Ecto neural progenitor cell (in vitro differentiated cells): ENCODE results near the gene LRRC8C.

Experiments used
- DNase-seq: peaks from one replicate; pipeline ENCODE4 v3.0.0-alpha.2; 2018; ENCODE audit warnings: low spot score

LRRC8C gene

DNA sequence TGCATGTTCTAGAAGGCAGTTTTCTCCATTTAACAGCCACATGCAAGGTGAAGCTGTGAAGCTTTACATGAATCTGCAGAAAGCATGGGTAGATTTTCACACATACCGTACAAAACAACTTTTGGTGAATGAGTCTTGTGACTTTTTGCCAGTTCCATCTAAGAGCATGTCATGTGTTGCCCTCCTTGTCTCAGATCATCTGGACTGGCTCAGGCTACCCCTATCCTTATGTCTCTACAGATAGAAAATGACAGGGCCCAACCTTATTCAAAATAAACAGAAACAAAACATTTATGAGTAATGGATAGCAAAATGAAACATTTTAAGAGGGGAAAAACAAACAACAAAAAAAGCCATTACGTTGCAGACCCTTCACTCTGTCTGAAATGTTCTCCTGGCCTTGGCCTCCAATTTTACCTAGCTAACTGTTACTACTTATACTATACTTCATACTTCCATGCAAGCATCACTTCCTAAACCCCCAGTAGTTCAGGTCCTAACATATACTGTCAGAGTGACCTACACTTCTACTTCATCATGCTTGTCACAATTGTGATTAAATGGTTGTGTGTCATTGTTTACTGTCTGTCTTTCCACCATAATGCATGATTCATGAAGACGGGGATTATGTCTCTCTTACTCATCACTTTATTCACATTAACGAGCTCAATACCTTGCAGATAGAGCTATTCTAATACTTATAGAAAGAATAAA is 39.0 kb downstream of the LRRC8C start:
- no peak for DNase-seq

DNA sequence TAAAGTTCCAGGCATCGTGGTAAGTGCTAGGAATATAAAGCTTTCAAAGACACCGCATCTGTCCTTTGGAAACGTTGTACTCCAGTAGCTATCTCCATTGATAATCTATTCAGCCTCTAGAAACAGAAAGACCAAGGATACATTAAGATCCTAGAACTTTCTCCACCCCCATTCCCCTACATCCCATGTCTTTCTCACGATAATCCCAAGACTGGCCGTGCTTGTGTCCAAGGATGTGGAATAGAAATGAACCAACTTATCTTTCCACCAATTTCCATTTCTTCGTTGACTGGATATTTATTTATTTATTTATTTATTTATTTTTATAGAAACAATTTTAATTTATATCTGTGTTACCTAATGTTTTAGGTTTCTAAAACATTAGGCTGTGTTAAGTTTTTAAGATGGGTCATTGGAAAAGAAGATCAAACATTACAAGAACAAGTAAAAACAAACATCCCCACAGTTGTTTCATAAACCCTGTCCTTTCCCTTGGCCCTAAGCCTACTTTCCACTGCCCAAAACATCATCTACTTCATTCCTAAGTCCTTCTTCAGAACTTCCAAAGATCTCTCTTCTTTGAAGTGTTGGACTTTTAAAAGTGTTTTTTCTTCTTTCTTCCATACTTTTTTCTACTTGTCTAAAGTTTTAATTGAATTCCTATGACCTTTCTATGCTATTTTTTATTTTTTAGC is 39.7 kb downstream of the LRRC8C start:
- DNase-seq: no peak

DNA sequence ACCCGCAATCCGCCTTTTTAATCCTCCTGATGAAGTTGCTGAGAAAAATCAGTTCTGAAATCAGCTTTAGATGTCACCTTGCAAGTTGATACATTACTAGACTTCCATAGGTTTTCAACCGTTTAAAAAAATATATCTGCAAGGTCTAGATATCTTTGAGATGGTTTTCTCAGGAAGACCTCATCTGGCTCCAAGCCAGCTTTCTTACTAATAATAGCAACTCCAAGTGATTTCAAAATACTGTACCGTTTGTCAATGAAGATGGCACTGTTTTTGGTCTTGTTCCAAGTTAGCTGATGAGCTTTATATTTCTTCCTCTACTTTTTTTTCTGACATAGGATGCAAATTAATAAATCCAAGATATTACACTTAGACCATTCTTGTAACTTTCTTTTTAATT is 40.3 kb downstream of the LRRC8C start:
- no peak for DNase-seq

DNA sequence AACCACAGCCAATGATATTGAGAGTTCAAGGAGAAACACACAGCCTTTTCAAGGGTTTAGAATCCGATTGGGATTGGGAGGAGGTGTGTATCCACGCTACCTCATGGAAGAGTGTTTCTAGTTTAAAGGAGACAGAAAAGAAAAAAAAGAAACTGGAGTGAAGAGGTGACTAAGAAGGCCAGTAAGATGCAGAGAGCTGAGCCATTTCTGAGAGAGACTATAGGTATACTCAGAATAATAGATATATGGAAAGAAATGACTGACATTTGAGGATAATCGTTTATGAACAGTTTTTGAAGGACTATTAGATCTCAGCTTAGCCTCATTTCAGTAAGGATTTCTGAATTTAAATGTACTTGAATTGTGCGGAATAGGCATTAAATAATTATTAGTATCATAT is 42.8 kb downstream of the LRRC8C start:
- no peak for DNase-seq

DNA sequence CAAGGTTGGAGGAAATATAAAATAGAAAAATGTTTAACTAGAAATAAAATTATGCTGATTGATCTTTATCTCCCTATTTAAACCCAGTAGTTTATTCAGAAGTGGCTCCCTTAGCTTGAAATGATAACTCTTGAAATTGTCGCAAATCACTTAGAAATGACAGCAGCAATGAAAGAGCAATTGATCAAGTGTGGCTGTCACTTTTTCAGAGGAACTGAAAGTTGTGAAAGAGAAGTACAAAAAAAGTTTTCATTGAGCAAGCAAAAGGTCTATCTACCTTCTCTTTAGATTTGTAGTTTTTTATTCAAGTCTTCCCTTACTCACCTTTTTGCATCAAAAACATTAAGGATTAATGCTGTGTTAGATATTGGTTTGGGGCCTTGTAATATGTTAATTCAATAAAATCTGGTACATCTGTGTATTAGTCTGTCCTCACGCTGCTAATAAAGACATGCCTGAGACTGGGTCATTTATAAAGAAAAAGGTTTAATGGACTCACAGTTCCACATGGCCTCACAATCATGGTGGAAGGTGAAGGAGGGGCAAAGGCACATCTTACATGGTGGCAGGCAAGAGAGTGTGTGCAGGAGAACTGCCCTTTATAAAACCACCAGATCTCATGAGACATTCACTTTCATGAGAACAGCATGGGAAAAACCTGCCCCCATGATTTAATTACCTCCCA is 48.3 kb downstream of the LRRC8C start:
- no peak for DNase-seq

DNA sequence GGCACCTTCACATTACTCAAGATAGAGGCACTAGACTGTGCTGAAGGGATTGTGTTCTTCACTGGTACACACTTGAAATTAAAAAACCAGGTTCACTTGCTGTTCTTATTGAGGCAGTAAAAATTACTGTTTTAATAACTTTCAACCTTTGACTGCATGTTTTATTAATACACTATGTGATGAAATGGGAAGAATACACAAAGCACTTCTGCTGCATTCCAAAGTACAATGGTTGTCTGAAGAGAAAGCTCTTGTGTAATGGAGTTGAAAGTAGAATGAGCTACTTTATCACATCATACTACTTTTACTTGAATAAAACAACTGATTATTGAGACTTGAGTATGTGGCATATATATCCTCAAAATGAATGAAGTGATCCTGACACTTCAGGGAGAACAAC is 49.7 kb downstream of the LRRC8C start:
- DNase-seq: no peak

DNA sequence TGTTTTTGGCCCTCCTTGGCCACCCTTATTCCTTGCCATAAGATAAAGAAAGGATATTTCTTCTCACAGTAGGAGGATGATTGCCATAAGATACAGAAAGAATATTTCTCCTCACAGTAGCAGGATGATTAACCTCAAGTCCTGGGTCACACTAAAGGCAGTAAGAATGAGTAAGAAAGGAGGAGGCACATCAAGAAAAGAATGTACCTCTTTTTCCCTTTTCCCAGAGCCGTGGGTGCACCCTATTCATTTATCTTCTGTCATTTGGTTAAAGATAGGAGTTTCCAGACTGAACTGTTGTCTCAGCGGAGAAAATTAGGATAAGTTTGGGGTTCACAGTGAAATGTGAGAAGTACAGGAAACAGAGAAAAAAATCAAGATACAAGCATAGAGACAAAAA is 52.5 kb downstream of the LRRC8C start:
- DNase-seq: no peak

DNA sequence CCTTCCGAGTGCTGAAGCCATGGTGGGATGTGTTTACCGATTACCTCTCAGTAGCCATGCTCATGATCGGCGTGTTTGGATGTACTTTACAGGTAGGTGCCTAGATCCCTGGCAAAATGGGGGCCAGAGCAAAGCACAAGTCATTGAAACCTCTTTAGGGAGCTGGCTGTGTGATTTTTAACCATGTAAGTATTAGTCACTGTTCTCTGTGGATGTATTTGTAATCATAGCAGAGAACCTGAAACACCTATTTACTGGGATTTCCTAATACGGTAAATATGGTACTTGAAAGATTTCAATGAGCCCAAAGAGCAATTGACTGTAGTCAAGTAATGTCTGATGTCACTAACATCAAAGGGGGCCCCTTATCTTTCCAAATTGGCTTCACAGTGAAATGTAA is 53.6 kb downstream of the LRRC8C start:
- no peak for DNase-seq

DNA sequence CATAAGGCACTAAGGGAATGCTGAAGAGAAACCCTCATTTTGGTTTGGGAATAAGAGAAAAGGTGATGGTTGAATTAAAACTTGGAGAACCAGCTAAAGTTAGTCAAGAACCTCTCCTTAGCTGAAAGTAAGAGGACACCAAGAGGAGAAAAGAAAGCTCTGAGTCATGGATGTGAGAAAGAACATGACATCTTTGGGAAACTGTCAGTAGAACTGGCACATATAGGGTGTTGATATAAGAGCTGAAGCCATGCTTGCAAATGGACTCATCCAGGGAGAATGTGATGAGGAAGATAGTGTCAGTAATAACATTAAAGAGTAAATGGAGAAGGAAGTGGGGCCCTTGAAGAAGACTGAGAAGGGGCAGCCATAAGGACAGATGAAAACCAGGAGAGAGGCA is 54.3 kb downstream of the LRRC8C start:
- DNase-seq: no peak

DNA sequence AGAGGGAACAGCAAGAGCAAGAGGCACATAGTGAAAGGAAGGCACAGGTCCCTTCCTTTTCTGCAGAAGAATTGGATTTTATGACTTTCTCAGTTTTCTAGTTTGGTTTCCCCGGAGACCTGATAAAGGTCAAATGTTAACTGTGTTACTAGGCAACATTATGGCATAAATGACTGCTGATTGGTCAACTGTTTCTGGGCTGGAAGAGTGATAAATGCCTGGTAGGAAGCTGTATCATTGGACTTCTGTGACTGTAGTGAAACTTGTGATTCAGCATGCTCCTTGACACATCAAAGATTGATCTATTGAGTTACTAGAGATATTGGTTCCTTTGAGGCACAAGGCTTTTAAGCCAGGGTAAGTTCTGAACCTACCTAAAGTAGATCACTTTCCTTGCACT is 55.7 kb downstream of the LRRC8C start:
- DNase-seq: no peak

DNA sequence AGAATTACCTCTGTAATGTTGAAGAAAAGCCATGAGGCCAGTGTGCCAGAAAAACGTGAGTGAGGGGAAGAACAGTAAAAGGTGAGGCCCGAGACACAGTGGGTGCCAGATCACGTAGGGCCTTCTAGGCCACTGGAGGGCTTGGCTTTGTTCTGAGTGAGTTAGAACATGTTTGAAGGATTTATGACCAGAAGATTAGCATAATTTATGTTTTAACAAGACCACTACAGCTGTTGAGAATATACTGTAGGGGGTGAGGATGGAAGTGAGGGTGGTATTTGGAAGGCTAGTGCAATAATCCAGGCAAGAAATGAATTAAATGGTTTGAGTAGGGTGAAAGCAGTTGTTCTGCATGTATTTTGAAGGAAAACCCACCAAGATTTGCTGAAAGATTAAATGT is 56.3 kb downstream of the LRRC8C start:
- DNase-seq: no peak

DNA sequence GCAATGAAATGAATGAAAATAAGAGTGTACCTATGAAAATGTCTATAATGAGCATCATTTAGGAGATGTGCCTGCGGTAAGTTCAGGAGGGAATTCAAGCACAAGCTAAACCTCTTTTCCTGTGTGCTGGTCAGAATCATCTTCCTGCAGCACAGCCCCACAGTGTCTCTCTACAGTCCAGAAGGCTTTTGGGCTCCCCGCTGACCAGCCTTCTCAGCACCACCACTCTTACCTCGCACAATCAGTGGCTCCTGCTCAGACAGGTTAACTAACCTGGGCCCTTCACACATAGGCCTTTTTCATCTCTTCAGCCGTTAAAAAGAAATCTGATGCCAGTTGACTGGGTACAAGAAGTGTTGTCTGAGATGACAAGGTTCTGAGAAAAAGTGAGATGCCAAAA is 57.7 kb downstream of the LRRC8C start:
- no peak for DNase-seq

DNA sequence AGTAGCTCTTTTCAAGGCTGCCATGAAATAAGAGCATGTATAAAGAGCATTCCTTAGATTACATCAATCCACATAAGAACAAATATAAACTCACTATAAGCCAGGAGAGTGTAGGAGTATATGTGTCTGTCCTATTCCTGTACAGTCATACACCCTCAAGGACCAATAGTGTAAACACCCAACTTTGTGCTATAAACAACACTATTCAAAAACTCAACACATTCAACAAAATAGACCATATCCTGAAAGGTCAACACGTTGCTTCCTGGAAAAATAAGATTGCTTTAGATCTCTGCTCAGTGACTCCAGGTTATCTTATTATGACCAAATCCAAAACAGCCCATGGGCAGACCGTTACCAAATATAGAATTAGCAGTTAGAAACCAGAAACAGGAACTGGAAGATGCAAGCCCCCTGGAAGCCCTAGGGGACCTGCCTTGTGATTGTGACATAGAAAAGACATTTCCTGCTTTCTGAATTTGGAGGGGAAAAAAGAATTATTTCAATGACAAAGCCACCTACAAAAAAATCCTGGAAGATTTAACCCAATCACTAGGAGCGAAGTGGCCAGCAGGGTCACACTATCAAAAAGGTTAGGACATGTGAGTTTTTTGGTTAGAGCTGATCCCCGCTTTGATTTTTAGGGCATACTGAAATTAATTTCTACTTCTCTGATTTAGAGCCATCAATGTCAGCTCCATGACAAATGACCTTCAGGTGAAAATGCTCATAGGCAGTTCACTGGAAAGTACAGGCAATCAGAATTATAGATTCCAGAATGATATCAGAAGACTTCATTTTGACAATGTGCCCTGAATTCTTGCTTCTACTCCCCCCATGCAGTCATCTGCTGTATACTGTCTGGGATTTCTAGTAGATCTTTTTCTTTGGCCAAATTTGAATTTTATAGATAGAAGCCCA is 59.9 kb downstream of the LRRC8C start:
- no peak for DNase-seq

DNA sequence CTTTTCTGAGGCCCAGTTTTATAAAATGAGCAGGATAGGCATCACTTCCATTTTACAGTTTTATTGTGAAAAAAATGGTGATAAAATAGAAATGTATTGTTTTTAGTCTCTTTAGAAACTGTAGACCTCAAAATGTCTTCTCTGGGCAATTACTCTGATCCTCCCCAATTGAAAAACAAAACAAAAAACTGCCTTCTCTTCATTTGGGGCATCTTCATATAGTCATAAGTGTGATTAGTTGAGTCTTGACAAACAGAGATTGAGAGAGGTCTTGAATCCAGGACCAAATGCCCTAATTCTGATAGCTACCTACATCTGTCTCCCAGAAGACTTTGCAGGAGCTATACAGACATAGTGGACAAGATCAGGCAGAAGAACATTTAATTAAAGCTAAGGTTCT is 62.9 kb downstream of the LRRC8C start:
- no peak for DNase-seq

DNA sequence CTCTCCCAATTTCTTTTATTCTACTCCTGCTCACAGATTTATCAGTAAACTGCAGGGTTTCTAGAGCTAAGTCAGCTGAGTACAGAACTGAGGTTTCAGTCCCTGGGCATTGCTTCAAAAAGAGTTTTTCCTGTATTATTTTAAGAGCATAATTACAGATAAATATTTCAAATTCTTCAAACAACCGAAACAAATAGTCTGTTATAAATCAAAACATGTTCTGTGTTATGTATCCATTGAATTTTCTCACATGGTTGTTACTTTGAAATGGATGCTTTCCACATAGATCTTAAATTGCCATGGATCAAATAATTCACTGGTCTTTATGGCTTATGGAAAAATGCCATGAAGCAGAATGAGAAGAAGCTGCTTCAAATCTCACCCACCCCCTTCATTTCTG is 64.5 kb downstream of the LRRC8C start:
- DNase-seq: no peak

DNA sequence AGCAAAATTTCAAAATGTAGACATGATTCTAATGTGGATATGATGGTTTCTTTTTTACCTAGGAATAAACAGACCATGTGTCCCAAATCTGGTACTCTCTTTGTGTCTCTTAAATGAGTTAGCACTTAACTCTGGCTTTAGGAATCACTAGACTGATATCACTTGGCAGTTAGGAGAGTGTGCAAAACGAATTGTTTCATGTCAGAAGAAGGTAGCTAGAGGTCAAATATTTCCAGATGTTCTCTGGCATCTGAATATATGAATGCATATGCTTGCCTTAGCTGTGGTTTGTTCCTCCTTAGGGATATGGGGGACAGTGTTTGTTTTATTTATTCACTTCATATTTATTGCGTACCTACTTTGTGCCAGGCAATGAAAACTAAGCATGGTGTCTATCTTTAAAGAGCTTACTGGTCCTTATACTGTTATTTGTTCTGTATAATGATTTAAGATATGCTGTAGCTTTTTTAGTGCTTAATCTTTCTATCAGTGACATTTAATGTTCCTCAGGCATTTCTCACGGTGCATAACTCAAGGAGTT is 65.2 kb downstream of the LRRC8C start:
- DNase-seq: no peak

DNA sequence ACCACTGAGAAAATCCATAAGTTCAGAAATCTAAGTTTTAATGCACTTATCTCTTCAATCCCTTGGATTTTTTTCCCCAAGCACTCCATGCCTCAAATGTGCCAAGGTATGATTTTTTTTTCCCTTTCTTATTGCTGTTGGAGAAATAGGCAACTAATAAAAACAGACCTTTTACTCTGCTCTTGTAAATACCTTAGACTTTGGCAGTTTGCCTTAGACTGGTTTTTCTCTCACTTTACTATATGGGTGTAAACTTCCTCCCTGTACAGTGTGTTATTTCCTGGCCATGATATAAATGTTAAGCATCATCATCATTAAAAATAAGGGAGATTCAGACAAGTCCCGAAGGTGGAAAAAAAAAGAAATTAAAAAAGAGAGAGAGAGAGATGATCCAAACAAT is 65.7 kb downstream of the LRRC8C start:
- no peak for DNase-seq

DNA sequence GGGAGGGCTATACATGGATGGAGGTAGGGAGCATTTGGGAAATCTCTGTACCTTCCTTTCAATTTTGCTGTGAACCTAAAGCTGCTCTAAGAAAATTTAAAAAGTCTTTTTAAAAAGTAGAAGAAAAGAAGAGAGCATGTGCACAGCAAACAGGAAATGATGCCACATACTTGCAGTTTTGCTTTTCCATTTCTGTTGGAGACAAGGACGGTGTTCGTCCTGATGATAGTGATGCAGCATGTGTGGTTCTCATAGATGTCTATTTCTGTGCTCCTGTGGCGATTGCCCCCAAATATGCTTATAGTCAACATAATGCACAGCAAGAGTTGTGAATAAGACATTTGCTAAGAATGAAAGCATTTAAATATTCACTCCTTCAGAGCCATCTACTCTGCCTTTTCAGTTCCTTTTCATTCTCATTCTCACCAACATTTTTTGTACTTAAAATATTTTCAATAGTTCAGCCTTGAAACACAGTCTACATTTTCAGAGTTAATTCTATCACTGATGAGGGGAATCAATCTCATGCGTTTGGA is 66.6 kb downstream of the LRRC8C start:
- DNase-seq: no peak

DNA sequence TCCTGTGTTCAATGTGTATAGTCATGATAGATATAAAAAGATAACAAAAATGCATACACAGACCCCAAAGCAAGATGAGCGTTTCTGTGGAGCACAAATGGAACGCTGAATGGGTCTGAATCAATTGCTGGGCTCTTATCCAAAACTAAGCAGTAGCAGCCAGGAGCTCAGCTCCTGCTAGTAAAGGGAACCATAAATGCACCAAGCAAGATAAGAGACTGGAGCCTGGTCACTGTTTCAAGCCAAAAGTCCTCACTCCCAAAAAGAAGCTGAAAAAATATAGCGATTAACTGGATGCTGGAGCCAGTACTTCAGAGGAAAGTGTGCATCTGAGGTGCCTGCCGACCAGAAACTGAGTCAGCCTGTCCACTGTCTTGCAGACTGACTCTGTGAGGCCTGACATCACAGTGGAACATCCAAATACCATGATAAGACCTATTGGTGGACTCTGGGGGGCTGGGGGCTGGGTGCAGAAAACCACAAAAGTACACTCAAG is 68.9 kb downstream of the LRRC8C start:
- DNase-seq: no peak

DNA sequence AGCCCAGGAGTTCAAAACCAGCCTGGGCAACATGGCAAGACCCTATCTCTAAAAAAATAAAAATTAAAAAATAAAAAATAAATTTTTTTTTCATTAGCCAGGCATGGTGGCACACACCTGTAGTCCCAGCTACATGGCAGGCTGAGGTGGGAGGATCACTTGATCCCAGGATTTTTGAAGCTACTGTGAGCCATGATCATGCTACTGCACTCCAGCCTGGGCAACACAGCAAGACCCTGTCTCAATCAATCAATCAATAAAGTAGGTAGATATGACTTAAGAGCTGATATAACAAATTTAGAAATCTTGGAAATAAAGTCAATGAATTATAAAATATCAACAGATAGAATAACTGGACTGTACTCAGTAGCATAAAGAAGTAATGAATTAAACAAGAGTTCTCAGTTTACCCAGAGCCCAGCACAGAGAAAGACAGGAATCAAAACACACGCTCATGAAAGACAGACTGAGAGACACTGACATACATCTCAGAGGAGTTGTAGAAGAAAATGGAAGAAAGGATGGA is 69.7 kb downstream of the LRRC8C start:
- no peak for DNase-seq

DNA sequence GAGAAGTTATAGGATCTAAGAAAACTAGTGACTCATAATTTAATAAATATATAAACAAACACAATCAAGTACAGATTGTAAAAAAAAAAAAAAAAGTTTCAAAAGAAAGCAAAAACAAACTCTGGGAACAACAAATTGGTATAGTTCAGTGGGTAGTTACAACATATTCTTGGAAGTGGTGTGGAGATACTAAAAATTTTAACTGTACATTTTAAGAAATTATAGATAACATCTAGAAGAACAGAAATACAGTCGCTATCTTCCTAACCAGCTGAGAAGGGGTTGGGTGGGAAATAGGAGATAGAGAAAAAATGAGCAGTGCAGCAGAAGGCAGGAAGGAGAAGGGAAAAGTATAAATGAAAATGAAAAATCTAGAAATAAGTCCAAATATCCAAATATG is 70.5 kb downstream of the LRRC8C start:
- no peak for DNase-seq
